ENCODE data around the gene WSB2. TPM values are rescaled to one million over a fixed set of nuclear protein-coding genes. Genes with fewer than 3 reads are reported as not detected.
A peak's percentile ranks its signal among the peaks of the same experiment; 100 is the strongest.

Gene WSB2
- total RNA-seq (10 to 100 TPM; 33.1 to 63.2 (median 48.9) TPM), polyA plus RNA-seq (10 to 100 TPM; 14.4 to 25.3 (median 18.6) TPM)
- long read RNA-seq, donor 1, transcript WSB2-201 (9 exons, 2,646 nt) = major isoform, 8 of 9 reads
- long read RNA-seq, donor 1, partial matches to known transcripts = 0 of 9 reads
- long read RNA-seq, donor 1, other reads (novel, unspliced or antisense) = 0 of 9 reads
- long read RNA-seq, donor 2, transcript WSB2-201 (9 exons, 2,646 nt) = major isoform, 7 of 7 reads
- long read RNA-seq, donor 2, partial matches to known transcripts = 0 of 7 reads
- long read RNA-seq, donor 2, other reads (novel, unspliced or antisense) = 0 of 7 reads

- no peaks in the 10 kb centered on the region for H3K27me3 ChIP-seq (replicated peaks in 1 of 7)
- no peaks in the 10 kb centered on the region for H3K9me3 ChIP-seq
- peak within 1 kb of the TSS; percentile 75 to 97 (median 93) for H3K27ac ChIP-seq
- no peaks in the 10 kb centered on the region for H3K36me3 ChIP-seq
- peak in 2 of 3 donors; percentile 51 to 63 for TF ChIP-seq POLR2AphosphoS5 (IDR thresholded peaks at IDR 0.05)
- TF ChIP-seq POLR2A (IDR thresholded peaks at IDR 0.05) = no peak
- DNase-seq = peak; percentile 93
- H3K4me3 ChIP-seq = peak within 1 kb of the TSS; percentile 41 to 85 (median 64)
- WGBS, 5 donors = 1% methylated on average over 46 to 75 of the region's 76 CpGs
- intact Hi-C loops (cut with DNase I; ENCODE audit: low total_unique reads) = no loop called here
- H3K4me1 ChIP-seq = peaks cover 19 to 90% (median 59%) of the 10 kb centered on the region in 6 donors
Measured at GRCh38 chr12:118061011-118061872, at the start of gene WSB2. Gene WSB2, minus strand, starts transcription at chr12:118061179. Its CDS starts 131 bp downstream, at chr12:118061048.

GRCh38 chr12:118109088-118109487, 48.1 kb upstream of the WSB2 start:
- peaks cover 0 to 17% (median 2%) of the 10 kb centered on the region in 7 donors for H3K27me3 ChIP-seq (replicated peaks in 1 of 7)
- intact Hi-C loops (cut with DNase I; ENCODE audit: low total_unique reads) = no loop called here
- TF ChIP-seq POLR2A (IDR thresholded peaks at IDR 0.05) = no peak
- no peak for TF ChIP-seq POLR2AphosphoS5 (IDR thresholded peaks at IDR 0.05)
- no peak for TF ChIP-seq CTCF (IDR thresholded peaks at IDR 0.05 in 8 of 11, conservative IDR thresholded peaks at IDR 0.05 in 3 of 11)
- H3K27ac ChIP-seq = no peak overlapping the region
- H3K36me3 ChIP-seq = no peaks in the 10 kb centered on the region
- no peaks in the 10 kb centered on the region for H3K9me3 ChIP-seq
- no peak overlapping the region for H3K4me3 ChIP-seq
- DNase-seq = no peak
- H3K4me1 ChIP-seq = peaks cover 0 to 11% (median 7%) of the 10 kb centered on the region in 6 donors
- WGBS, 5 donors = 76 to 100% (median 90%) methylated on average over 1 of the region's 1 CpG

GRCh38 chr12:118107694-118108093, 46.7 kb upstream of the WSB2 start:
- H3K9me3 ChIP-seq = no peaks in the 10 kb centered on the region
- no peaks in the 10 kb centered on the region for H3K36me3 ChIP-seq
- peaks cover 0 to 25% (median 20%) of the 10 kb centered on the region in 6 donors for H3K4me1 ChIP-seq
- H3K27ac ChIP-seq = no peak overlapping the region
- 90 to 97% (median 96%) methylated on average over 8 of the region's 8 CpGs for WGBS, 5 donors
- DNase-seq = no peak
- no peak overlapping the region for H3K4me3 ChIP-seq
- H3K27me3 ChIP-seq (replicated peaks in 1 of 7) = peaks cover 0 to 31% (median 11%) of the 10 kb centered on the region in 7 donors
- TF ChIP-seq CTCF (IDR thresholded peaks at IDR 0.05 in 8 of 11, conservative IDR thresholded peaks at IDR 0.05 in 3 of 11) = no peak
- no peak for TF ChIP-seq POLR2AphosphoS5 (IDR thresholded peaks at IDR 0.05)
- no peak for TF ChIP-seq POLR2A (IDR thresholded peaks at IDR 0.05)
- intact Hi-C loops (cut with DNase I; ENCODE audit: low total_unique reads) = no loop called here

- no peak for TF ChIP-seq POLR2AphosphoS5 (IDR thresholded peaks at IDR 0.05)
- no peak for TF ChIP-seq POLR2A (IDR thresholded peaks at IDR 0.05)
- no peak for TF ChIP-seq CTCF (IDR thresholded peaks at IDR 0.05 in 8 of 11, conservative IDR thresholded peaks at IDR 0.05 in 3 of 11)
- Histone ChIP-seq H3K9me3 (no peaks in the 10 kb centered on the region), H3K36me3 (no peaks in the 10 kb centered on the region), H3K27ac (no peak overlapping the region), H3K27me3 (replicated peaks in 1 of 7) (peaks cover 0 to 35% (median 11%) of the 10 kb centered on the region in 7 donors), H3K4me1 (peaks cover 0 to 28% (median 23%) of the 10 kb centered on the region in 6 donors), H3K4me3 (no peak overlapping the region)
- 84 to 98% (median 95%) methylated on average over 4 of the region's 4 CpGs for WGBS, 5 donors
- intact Hi-C loops (cut with DNase I; ENCODE audit: low total_unique reads) = no loop called here
- DNase-seq = no peak
Measured at GRCh38 chr12:118107011-118107410, 46.0 kb upstream of the WSB2 start.

Data from spleen (tissue), 13 donors.